HG02852 (cell line): ENCODE measurements around the gene DHRS12.

Experiments used
- ATAC-seq: cut with Tn5 transposase; IDR thresholded peaks from one replicate; pipeline ENCODE4 v1.9.1; 2021; ENCODE audit warnings: mild to moderate bottlenecking, moderate library complexity; ENCODE audit not compliant: unreplicated experiment

DHRS12 gene

GRCh38 chr13:51811920-51812451, 8.0 kb upstream of the DHRS12 start:
- no peak for ATAC-seq

GRCh38 chr13:51811046-51811445, 7.1 kb upstream of the DHRS12 start:
- no peak for ATAC-seq

GRCh38 chr13:51808811-51809210, 4.8 kb upstream of the DHRS12 start:
- no peak for ATAC-seq

- no peak for ATAC-seq
These were observed 3.1 kb upstream of the DHRS12 start for GRCh38 chr13:51807041-51807440.

GRCh38 chr13:51806566-51806965, 2.6 kb upstream of the DHRS12 start:
- ATAC-seq: no peak

- no peak for ATAC-seq
These were observed 2.0 kb upstream of the DHRS12 start for GRCh38 chr13:51805925-51806324.

GRCh38 chr13:51805313-51805712, 1.4 kb upstream of the DHRS12 start:
- no peak for ATAC-seq

GRCh38 chr13:51804295-51805172, 571 bp upstream of the DHRS12 start:
- ATAC-seq: no peak

- ATAC-seq: no peak
These were observed 1.1 kb downstream of the DHRS12 start for GRCh38 chr13:51802631-51803418.

GRCh38 chr13:51801631-51802099, 2.3 kb downstream of the DHRS12 start:
- no peak for ATAC-seq

GRCh38 chr13:51800486-51800885, 3.5 kb downstream of the DHRS12 start:
- no peak for ATAC-seq

- ATAC-seq: no peak
These were observed 4.7 kb downstream of the DHRS12 start for GRCh38 chr13:51799261-51799660.

- peak; percentile 41 for ATAC-seq
These were observed 6.1 kb downstream of the DHRS12 start for GRCh38 chr13:51797664-51798488.

- ATAC-seq: no peak
These were observed 7.4 kb downstream of the DHRS12 start for GRCh38 chr13:51796546-51796945.

GRCh38 chr13:51795419-51795818, 8.5 kb downstream of the DHRS12 start:
- no peak for ATAC-seq

GRCh38 chr13:51794964-51795363, 9.0 kb downstream of the DHRS12 start:
- no peak for ATAC-seq

GRCh38 chr13:51793570-51794271, 10.2 kb downstream of the DHRS12 start:
- ATAC-seq: peak; percentile 71

- ATAC-seq: no peak
These were observed 17.3 kb downstream of the DHRS12 start for GRCh38 chr13:51786425-51787265.

- no peak for ATAC-seq
These were observed 18.1 kb downstream of the DHRS12 start for GRCh38 chr13:51785712-51786424.
